ENCODE results near the gene GUCY1A2. TPM values are rescaled to one million over a fixed set of nuclear protein-coding genes. Genes with fewer than 3 reads are reported as not detected.

GUCY1A2 gene
- total RNA-seq, 1 experiment from 2014 or later: 0.55 TPM

DNA sequence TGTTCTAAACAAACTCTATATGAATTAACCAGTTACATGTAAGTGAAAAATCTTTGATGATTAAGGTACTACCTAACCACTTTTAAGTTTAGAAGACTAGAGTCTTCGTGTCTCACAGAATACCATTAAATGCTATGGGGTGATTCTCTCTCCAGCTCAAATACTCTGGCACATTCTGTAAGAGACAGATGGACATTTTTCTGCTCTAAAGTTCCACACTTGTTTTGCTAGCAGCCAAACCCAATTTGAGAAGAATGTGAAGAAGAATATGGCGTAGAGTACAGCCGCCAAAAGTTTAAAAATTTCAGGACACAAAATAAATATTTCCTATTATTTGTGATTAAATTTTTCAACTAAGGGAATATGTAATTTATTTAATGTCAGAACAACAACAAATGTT is 339.1 kb downstream of the GUCY1A2 start:
- Histone ChIP-seq H2AK5ac (ENCODE audit: insufficient read length, low read length) (no peak overlapping the region), H4K8ac (replicated peaks; ENCODE audit: insufficient read length, low read depth, low read length) (no peak overlapping the region), H3K18ac (ENCODE audit: insufficient read length, low read depth, low read length) (no peak overlapping the region), H2BK5ac (ENCODE audit: insufficient read length, low read length) (no peak overlapping the region), H3K23me2 (ENCODE audit: insufficient read length, low read depth, low read length, poor library complexity, severe bottlenecking) (no peaks in the 10 kb centered on the region), H2BK120ac (ENCODE audit: low read depth, low read length, poor library complexity, severe bottlenecking) (no peak overlapping the region), H3K23ac (ENCODE audit: insufficient read length, low read depth, low read length) (no peak overlapping the region), H3K9me3 (ENCODE audit: control insufficient read depth, low read depth, low read length) (no peaks in the 10 kb centered on the region), H3K4me2 (ENCODE audit: insufficient read depth, insufficient read length, low read length) (no peak overlapping the region), H4K91ac (ENCODE audit: insufficient read length, low read depth, low read length) (no peak overlapping the region), H2AFZ (ENCODE audit: low read length) (no peak overlapping the region), H2BK15ac (ENCODE audit: low read depth, low read length) (no peak overlapping the region), H3K9ac (ENCODE audit: extremely low read depth, insufficient read length, low read length) (no peak overlapping the region), H3K27ac (ENCODE audit: insufficient read length, low read depth, low read length) (no peak overlapping the region), H3K79me2 (ENCODE audit: insufficient read depth, low read length) (no peaks in the 10 kb centered on the region), H4K20me1 (ENCODE audit: control insufficient read depth, insufficient read depth, insufficient read length) (no peaks in the 10 kb centered on the region), H3K4me1 (ENCODE audit: insufficient read depth, low read length) (no peaks in the 10 kb centered on the region), H3K56ac (ENCODE audit: insufficient read length, low read depth, low read length) (no peak overlapping the region), H3K79me1 (ENCODE audit: insufficient read depth, low read depth, low read length, poor library complexity, severe bottlenecking) (no peaks in the 10 kb centered on the region), H3K27me3 (ENCODE audit: insufficient read depth, low read length) (no peaks in the 10 kb centered on the region), H3K14ac (ENCODE audit: insufficient read depth, low read length) (no peak overlapping the region), H3K4ac (ENCODE audit: low read depth, low read length) (no peak overlapping the region), H3T11ph (ENCODE audit: low read length) (no peak overlapping the region), H4K5ac (ENCODE audit: insufficient read length, low read depth, low read length) (no peak overlapping the region), H2BK20ac (ENCODE audit: low read depth, low read length, poor library complexity, severe bottlenecking) (no peak overlapping the region), H2BK12ac (ENCODE audit: insufficient read length, low read depth, low read length) (no peak overlapping the region)
- Mint-ChIP-seq H3K27me3 (ENCODE audit: low read depth) (no peaks in the 10 kb centered on the region), H3K9me3 (no peaks in the 10 kb centered on the region), H3K27ac (no peak overlapping the region), H3K36me3 (ENCODE audit: insufficient read depth in 1 of 3, low read depth in 3 of 3) (no peaks in the 10 kb centered on the region), H3K4me3 (no peak overlapping the region), H3K4me1 (peaks cover 5 to 6% of the 10 kb centered on the region in 2 experiments; a peak in 3 of 4 replicates)
- DNase-seq: no peak
- WGBS (ENCODE audit: extremely low coverage, insufficient read length, low lambda C conversion rate): no CpG with 5 or more reads among the region's 3 CpGs
- TF ChIP-seq, protein P1, sequence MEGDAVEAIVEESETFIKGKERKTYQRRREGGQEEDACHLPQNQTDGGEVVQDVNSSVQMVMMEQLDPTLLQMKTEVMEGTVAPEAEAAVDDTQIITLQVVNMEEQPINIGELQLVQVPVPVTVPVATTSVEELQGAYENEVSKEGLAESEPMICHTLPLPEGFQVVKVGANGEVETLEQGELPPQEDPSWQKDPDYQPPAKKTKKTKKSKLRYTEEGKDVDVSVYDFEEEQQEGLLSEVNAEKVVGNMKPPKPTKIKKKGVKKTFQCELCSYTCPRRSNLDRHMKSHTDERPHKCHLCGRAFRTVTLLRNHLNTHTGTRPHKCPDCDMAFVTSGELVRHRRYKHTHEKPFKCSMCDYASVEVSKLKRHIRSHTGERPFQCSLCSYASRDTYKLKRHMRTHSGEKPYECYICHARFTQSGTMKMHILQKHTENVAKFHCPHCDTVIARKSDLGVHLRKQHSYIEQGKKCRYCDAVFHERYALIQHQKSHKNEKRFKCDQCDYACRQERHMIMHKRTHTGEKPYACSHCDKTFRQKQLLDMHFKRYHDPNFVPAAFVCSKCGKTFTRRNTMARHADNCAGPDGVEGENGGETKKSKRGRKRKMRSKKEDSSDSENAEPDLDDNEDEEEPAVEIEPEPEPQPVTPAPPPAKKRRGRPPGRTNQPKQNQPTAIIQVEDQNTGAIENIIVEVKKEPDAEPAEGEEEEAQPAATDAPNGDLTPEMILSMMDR (conservative IDR thresholded peaks at IDR 0.05): no peak

All from H9 (cell line).